Measurements from ENCODE around the gene HTATSF1. TPM values are rescaled to one million over a fixed set of nuclear protein-coding genes. Genes with fewer than 3 reads are reported as not detected.

Gene HTATSF1
- total RNA-seq, 1 donor, result 35.0 TPM

- no peak overlapping the region for H3K4me3 ChIP-seq (ENCODE audit: low read depth, low read length)
- DNase-seq (ENCODE audit: low read depth), result no peak
- no peak for TF ChIP-seq CTCF (IDR thresholded peaks at IDR 0.05; ENCODE audit: insufficient read depth, low read depth, low read length)
These were observed 4.4 kb upstream of the HTATSF1 start for GRCh38 chrX:136493011-136493410.

GRCh38 chrX:136495043-136495442, 2.3 kb upstream of the HTATSF1 start:
- DNase-seq (ENCODE audit: low read depth), result no peak
- H3K4me3 ChIP-seq (ENCODE audit: low read depth, low read length), result no peak overlapping the region
- no peak for TF ChIP-seq CTCF (IDR thresholded peaks at IDR 0.05; ENCODE audit: insufficient read depth, low read depth, low read length)

- DNase-seq (ENCODE audit: low read depth), result no peak
- no peak for TF ChIP-seq CTCF (IDR thresholded peaks at IDR 0.05; ENCODE audit: insufficient read depth, low read depth, low read length)
- peak overlapping the region; percentile 70 for H3K4me3 ChIP-seq (ENCODE audit: low read depth, low read length)
These were observed 1.1 kb upstream of the HTATSF1 start for GRCh38 chrX:136496186-136496763.

GRCh38 chrX:136496764-136497555, 432 bp upstream of the HTATSF1 start:
- peak overlapping the region; percentile 80 for H3K4me3 ChIP-seq (ENCODE audit: low read depth, low read length)
- no peak for TF ChIP-seq CTCF (IDR thresholded peaks at IDR 0.05; ENCODE audit: insufficient read depth, low read depth, low read length)
- DNase-seq (ENCODE audit: low read depth), result peak; percentile 88

GRCh38 chrX:136519069-136519468, 21.7 kb downstream of the HTATSF1 start:
- no peak overlapping the region for H3K4me3 ChIP-seq (ENCODE audit: low read depth, low read length)
- TF ChIP-seq CTCF (IDR thresholded peaks at IDR 0.05; ENCODE audit: insufficient read depth, low read depth, low read length), result no peak
- no peak for DNase-seq (ENCODE audit: low read depth)

GRCh38 chrX:136523770-136524169, 26.4 kb downstream of the HTATSF1 start:
- DNase-seq (ENCODE audit: low read depth), result no peak
- TF ChIP-seq CTCF (IDR thresholded peaks at IDR 0.05; ENCODE audit: insufficient read depth, low read depth, low read length), result no peak
- no peak overlapping the region for H3K4me3 ChIP-seq (ENCODE audit: low read depth, low read length)
